GM19463 (cell line): ENCODE results near the gene RAD51B.

Experiments
- ATAC-seq: cut with Tn5 transposase; IDR thresholded peaks from one replicate; pipeline ENCODE4 v1.9.1; 2021; ENCODE audit warnings: mild to moderate bottlenecking, moderate library complexity; ENCODE audit not compliant: unreplicated experiment

RAD51B gene

GRCh38 chr14:68594737-68595380, 775.3 kb downstream of the RAD51B start:
- no peak for ATAC-seq

- no peak for ATAC-seq
These were observed 776.6 kb downstream of the RAD51B start for GRCh38 chr14:68596211-68596610.

DNA sequence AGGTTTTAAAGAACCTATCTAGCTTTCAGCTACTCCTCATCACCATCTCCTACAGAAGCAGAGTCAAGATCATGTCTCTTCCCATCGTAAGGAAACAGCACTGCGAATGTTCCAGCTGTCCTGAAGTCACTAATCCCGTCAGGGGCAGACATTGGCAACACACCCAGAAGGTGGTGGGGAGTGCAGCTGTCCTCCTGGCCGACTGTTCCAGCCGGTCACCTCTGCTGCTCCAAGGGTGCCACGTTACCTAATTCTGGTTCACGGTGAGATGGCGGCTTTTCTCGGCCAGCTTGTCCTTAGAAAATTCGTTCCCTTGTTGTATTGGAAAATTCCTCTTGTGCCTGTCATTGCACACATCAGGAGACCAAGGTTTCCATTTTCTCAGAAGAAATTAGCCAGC, 777.1 kb downstream of the RAD51B start:
- no peak for ATAC-seq

- no peak for ATAC-seq
These were observed 778.5 kb downstream of the RAD51B start for GRCh38 chr14:68598089-68598488.

DNA sequence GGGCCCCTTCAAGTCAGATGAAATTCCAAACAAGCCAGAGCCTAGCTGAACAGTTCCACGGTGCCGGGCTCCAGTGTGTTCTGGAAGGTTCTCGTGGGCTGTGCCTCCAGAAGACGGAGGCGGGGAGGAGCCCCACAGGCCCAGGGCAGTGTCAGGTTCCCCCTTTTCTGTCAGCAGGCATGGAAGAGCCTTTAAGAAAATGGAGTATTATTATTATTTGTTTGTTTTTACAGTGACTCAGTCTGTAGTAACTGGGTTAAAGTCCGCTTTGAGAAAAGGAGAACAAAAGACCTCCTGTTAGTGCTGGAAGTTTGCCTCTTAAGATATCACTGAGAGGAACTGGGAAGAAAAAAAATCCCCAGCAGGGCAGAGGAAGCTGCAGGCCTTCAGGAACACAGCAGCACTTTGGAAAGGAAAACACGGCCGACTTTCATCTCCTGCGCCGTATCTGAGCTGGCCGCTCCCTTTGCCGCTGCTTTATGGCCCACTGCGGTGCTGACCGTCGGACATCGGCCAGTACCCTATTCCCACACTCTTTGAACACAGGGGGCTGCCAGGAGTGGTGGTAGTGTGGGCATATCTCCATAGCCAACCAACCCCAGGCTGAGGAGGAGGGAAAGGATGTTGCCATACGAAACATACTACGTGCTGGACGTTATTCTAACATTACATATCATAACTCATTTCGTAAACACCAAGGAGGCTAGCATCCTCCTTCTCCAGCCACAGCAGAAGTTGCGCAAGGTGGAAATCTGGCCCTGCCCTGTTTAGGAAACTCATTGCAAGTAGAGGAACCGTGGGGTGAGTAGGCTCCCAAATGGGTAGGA, 779.3 kb downstream of the RAD51B start:
- no peak for ATAC-seq

DNA sequence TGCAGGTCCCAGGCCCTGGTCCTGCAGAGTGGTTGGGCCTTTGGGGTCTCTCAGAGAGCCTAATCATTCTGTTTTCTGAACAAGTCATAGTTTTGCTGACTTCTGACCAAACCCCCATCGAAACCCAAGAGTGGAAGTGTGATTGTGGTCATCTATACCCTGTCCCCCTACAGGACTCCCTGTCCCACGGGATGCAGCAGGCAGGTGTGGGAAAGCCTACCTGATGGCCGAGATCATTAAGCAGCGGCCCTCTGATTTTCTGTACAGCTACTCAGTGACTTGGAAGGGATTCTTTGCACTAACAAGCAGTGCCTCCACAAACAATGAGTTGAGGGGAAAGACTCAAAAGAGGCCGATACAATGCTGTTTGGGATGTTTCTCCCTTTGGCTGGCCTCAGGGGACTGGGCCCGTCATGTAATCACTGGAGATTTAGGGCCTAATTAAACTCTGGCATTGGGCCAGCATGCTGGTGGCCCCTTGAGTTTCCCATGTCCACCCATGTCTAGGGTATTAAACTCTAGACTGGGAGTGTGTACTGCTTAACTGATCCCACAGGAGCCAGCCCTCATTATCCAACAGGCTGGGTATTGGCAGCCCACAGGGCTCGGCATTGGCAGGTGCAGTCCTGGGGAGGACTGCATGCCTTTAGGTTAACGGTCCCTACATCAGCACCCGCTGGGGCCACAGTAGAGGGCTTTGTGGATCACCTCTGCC, 780.5 kb downstream of the RAD51B start:
- no peak for ATAC-seq

GRCh38 chr14:68602507-68602906, 782.9 kb downstream of the RAD51B start:
- ATAC-seq, result no peak

DNA sequence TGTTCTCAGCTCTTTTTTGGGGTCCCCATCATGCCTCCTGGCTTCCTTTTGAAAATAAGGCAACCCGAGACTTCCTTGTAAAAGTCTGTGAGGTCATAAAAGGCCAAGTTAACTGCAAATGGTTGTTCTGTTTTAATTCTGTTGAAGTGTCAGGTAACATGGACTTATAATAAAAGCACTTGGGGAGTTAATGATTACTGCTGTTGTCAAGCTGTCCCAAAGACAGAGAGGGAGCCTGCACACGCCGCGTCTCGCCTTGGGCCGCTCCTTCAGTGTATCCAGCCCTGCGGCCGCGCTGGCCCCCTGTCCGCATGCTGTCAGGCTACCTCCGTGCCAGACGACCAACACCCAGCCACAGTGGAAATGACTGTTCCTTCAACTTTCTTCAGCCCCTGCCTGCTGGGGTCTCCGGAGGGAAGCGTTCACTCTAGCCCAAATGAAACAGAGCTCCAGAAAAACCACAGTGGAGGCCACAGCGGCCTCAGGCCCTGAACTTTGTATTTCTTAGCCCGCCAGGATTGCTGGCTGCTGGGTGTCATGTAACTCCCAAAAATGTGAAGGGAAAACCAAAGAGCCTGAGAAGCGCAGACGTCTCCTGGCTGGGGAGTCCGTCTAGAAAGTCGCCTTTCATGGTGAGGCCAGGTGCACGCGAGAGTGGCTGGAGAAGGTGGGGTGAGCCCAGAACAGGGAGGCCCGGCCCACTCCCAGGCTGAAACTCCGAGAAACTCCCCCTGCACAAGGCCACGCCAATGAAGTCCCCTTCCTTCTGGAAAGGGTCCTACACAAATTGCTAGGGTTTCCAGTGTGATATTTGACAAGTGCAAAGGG, 784.2 kb downstream of the RAD51B start:
- ATAC-seq, result no peak

DNA sequence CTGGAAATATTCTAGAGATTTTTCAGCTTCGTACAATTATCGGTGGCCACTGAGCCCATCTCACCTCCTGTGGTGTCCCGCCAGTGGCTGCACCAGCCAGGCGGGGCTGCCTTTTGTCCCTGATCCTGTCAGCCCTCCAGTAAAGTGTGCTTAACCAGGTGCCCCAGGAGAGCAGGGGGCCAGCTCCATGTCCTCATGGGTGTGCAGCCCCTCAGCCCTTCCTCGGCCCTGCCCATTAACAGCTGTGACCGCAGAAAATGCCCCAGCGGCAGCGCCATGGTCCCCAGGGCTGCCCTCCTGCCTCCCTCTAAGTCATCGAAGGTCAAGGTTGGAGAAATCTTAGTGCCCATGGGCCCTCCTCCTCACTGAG, 784.8 kb downstream of the RAD51B start:
- no peak for ATAC-seq

GRCh38 chr14:68604822-68605221, 785.2 kb downstream of the RAD51B start:
- ATAC-seq, result no peak

DNA sequence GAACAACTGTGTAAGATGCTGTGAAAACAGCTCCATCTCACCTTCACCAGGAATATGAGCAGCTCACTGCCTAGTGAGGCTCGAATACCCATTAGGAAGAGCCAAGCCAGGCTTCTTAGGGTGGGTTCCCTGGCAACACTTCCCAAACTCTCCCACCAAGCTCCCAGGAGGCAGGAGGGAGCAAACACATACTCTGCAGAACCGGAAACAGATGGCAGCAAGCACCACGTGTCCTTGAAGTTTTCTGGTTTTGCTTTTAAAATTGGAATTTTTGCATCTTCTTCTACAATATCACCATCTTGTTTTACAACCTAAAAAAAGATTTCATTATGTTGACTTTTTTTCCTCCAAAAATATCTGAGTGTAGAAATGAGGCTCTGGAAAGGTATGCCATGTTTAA, 786.6 kb downstream of the RAD51B start:
- no peak for ATAC-seq

DNA sequence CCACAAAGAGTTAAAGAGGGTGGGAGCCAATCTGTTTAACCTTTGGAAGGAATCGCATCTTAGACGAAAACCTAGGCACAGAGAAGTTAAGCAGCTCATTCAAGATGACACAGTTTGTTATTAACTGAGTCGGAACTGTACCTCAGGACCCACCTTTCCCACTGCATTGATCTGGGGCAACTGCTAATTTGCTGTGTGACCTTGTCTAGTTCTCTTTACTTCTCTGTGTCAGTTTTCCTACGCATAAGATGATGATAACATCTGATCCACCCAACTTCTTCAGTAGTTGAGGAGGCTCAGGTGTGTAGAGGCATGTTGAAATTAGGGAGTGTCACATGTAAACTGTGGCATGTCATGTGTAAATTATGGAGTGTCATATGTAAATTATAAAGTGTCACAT, 787.1 kb downstream of the RAD51B start:
- ATAC-seq, result no peak

GRCh38 chr14:68607081-68607866, 787.7 kb downstream of the RAD51B start:
- ATAC-seq, result no peak

DNA sequence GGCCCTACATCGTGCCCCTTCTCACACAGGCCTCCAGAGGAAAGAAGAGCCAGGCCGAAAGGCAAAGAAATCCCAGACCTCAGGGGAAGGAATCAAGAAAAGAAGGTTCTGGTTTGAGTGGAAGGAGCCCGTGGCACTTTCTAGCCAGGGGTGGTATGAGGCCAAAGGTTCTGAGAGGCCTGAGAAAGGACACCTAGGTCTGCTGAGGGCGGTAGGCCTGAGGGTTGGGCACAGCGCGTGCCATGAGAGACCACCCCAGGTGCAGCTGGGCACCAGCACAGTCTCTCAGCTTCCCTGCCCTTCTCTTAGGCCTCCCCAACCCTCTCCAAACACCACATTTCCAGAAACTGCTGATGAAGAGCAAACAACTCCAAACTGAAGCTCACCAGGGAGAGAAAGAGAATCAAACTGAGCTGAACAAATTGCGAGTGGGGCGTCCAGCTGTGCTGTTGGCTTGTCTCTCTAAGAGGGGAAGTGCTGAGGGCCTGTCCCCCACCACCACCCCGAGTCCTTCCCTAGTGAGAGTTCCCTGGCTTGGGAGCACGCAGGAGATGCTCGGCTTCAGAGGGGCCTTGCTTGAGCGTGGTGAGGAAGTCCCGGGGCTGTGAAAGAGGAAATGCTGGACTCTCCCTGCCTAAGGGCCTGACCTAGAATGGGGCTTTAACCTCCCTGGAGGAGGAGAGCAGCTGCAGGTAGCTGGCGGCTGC, 788.4 kb downstream of the RAD51B start:
- ATAC-seq, result no peak

GRCh38 chr14:68608574-68608962, 789.0 kb downstream of the RAD51B start:
- no peak for ATAC-seq

DNA sequence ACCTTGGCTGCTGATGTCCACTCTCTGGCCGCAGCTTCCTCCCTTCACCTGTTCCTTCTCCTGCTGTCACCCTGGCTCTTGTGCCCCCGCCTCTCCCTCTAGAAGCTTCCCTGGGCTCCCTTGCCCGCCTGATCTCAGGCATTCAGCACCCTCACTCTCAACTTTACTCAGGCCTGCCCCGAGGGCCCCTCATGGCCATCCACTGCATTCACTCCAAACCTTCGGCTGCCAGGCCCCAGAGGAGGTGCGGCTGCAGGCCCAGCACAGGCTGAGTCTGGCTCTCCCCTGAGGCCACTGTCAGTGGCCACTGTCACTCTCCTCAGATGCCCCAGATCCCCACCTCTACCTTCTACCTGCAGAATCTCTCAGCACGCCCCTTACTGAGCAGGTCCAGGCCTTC, 789.4 kb downstream of the RAD51B start:
- no peak for ATAC-seq

- no peak for ATAC-seq
These were observed 790.7 kb downstream of the RAD51B start for GRCh38 chr14:68610251-68610793.

DNA sequence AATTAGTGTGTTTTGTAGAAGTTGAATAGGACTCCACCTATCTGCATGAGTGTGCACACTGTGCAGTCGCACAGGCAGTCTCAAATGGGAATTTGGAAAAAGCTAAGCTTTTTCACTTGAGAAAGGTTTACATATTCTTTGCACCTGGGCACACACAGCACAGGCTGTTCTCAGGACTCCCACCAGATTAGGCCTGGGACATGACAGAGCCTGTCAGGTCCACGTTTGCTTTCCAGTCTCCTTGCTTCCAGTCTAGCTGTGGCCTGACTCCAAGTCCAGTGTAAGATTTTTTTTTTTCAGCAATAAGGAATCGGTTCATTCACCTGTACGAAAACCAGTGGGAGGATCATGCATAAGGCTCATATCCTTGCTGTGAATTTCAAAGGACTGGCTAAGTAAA, 792.0 kb downstream of the RAD51B start:
- ATAC-seq, result no peak

- no peak for ATAC-seq
These were observed 792.5 kb downstream of the RAD51B start for GRCh38 chr14:68612049-68612448.
